H9 (cell line): ENCODE results near the gene POU2AF1. TPM values are rescaled to one million over a fixed set of nuclear protein-coding genes. Genes with fewer than 3 reads are reported as not detected.

Experiments
- DNase-seq: peaks from one replicate; pipeline ENCODE4 v3.0.0-alpha.2; 2017
- H2AFZ ChIP-seq: one replicate; pipeline ENCODE4 v1.6.1; 2013; ENCODE audit warnings: mild to moderate bottlenecking, low read length, control low read depth, moderate library complexity
- H2AK5ac ChIP-seq: 2 replicates; pipeline ENCODE4 v1.6.1; 2013; ENCODE audit warnings: low read length, control low read depth, mixed read lengths; ENCODE audit not compliant: insufficient read length
- H2BK120ac ChIP-seq: one replicate; pipeline ENCODE4 v1.6.1; 2013; ENCODE audit warnings: low read depth, mild to moderate bottlenecking, low read length, control low read depth, inconsistent platforms; ENCODE audit not compliant: poor library complexity, severe bottlenecking
- H2BK12ac ChIP-seq: 2 replicates; pipeline ENCODE4 v1.6.1; 2013; ENCODE audit warnings: low read length, control low read depth, mixed read lengths, low read depth; ENCODE audit not compliant: insufficient read length
- H2BK15ac ChIP-seq: 2 replicates; pipeline ENCODE4 v1.6.1; 2013; ENCODE audit warnings: low read depth, low read length, control low read depth
- H2BK20ac ChIP-seq: one replicate; pipeline ENCODE4 v1.6.1; 2013; ENCODE audit warnings: low read depth, mild to moderate bottlenecking, low read length, control low read depth, inconsistent platforms; ENCODE audit not compliant: poor library complexity, severe bottlenecking
- H2BK5ac ChIP-seq: 2 replicates; pipeline ENCODE4 v1.6.1; 2013; ENCODE audit warnings: low read length, control low read depth, mixed read lengths; ENCODE audit not compliant: insufficient read length
- H3K14ac ChIP-seq: 2 replicates; pipeline ENCODE4 v1.6.1; 2013; ENCODE audit warnings: low read length, control low read depth; ENCODE audit not compliant: insufficient read depth
- H3K18ac ChIP-seq: 2 replicates; pipeline ENCODE4 v1.6.1; 2013; ENCODE audit warnings: low read depth, mild to moderate bottlenecking, mixed read lengths, low read length, control low read depth; ENCODE audit not compliant: insufficient read length
- H3K23ac ChIP-seq: 2 replicates; pipeline ENCODE4 v1.6.1; 2013; ENCODE audit warnings: low read length, control low read depth, mixed read lengths, low read depth; ENCODE audit not compliant: insufficient read length
- H3K23me2 ChIP-seq: 2 replicates; pipeline ENCODE4 v1.6.1; 2013; ENCODE audit warnings: low read depth, mild to moderate bottlenecking, mixed read lengths, low read length, control low read depth; ENCODE audit not compliant: insufficient read length, poor library complexity, severe bottlenecking
- H3K27ac ChIP-seq: 2 replicates; pipeline ENCODE4 v1.5.1; 2013; ENCODE audit warnings: low read length, control low read depth, mixed read lengths, low read depth; ENCODE audit not compliant: insufficient read length
- H3K27me3 ChIP-seq: 2 replicates; pipeline ENCODE4 v1.6.1; 2013; ENCODE audit warnings: low read length, control low read depth, inconsistent platforms; ENCODE audit not compliant: insufficient read depth
- H3K4ac ChIP-seq: 2 replicates; pipeline ENCODE4 v1.6.1; 2013; ENCODE audit warnings: low read depth, mild to moderate bottlenecking, control low read depth, inconsistent platforms, low read length, moderate library complexity
- H3K4me1 ChIP-seq: 2 replicates; pipeline ENCODE4 v1.6.1; 2013; ENCODE audit warnings: low read length, control low read depth, inconsistent platforms; ENCODE audit not compliant: insufficient read depth
- H3K4me2 ChIP-seq: 2 replicates; pipeline ENCODE4 v1.6.1; 2013; ENCODE audit warnings: low read length, control low read depth, mixed read lengths; ENCODE audit not compliant: insufficient read length, insufficient read depth
- H3K56ac ChIP-seq: 2 replicates; pipeline ENCODE4 v1.6.1; 2013; ENCODE audit warnings: low read depth, mild to moderate bottlenecking, mixed read lengths, low read length, control low read depth; ENCODE audit not compliant: insufficient read length
- H3K79me1 ChIP-seq: 2 replicates; pipeline ENCODE4 v1.6.1; 2013; ENCODE audit warnings: low read depth, mild to moderate bottlenecking, moderate library complexity, low read length, control low read depth, inconsistent platforms; ENCODE audit not compliant: insufficient read depth, poor library complexity, severe bottlenecking
- H3K79me2 ChIP-seq: 2 replicates; pipeline ENCODE4 v1.6.1; 2013; ENCODE audit warnings: low read length, control low read depth, inconsistent platforms; ENCODE audit not compliant: insufficient read depth
- H3K9ac ChIP-seq: 2 replicates; pipeline ENCODE4 v1.6.1; 2013; ENCODE audit warnings: low read length, control low read depth, mixed read lengths; ENCODE audit not compliant: insufficient read length; ENCODE audit errors: extremely low read depth
- H3K9me3 ChIP-seq: one replicate; pipeline ENCODE4 v1.6.1; 2013; ENCODE audit warnings: low read depth, low read length, inconsistent platforms; ENCODE audit not compliant: control insufficient read depth
- H3T11ph ChIP-seq: one replicate; pipeline ENCODE4 v1.6.1; 2013; ENCODE audit warnings: mild to moderate bottlenecking, low read length, control low read depth, inconsistent platforms
- H4K20me1 ChIP-seq: one replicate; pipeline ENCODE4 v1.6.1; 2013; ENCODE audit not compliant: control insufficient read depth, insufficient read length, insufficient read depth
- H4K5ac ChIP-seq: 2 replicates; pipeline ENCODE4 v1.6.1; 2013; ENCODE audit warnings: low read depth, mild to moderate bottlenecking, mixed read lengths, low read length, control low read depth; ENCODE audit not compliant: insufficient read length
- H4K8ac ChIP-seq: replicated peaks from 2 replicates; pipeline ENCODE4 v1.6.1; 2013; ENCODE audit warnings: low read length, control low read depth, mixed read lengths, low read depth; ENCODE audit not compliant: insufficient read length
- H4K91ac ChIP-seq: 2 replicates; pipeline ENCODE4 v1.6.1; 2013; ENCODE audit warnings: low read depth, mild to moderate bottlenecking, moderate library complexity, mixed read lengths, low read length, control low read depth; ENCODE audit not compliant: insufficient read length
- H3K27ac Mint-ChIP-seq, 3 experiments: 2 replicates in 2 of 3; 3 replicates in 1 of 3; pipeline ENCODE4 v1.8.0; 2020 to 2021; ENCODE audit warnings: mixed read lengths in 3 of 3, mild to moderate bottlenecking in 1 of 3, moderate library complexity in 1 of 3
- H3K27me3 Mint-ChIP-seq: 2 replicates; pipeline ENCODE4 v1.8.0; 2021; ENCODE audit warnings: low read depth, mild to moderate bottlenecking, moderate library complexity, mixed read lengths
- H3K36me3 Mint-ChIP-seq, 3 experiments: 2 replicates in 2 of 3; 3 replicates in 1 of 3; pipeline ENCODE4 v1.8.0; 2020 to 2021; ENCODE audit warnings: low read depth in 3 of 3, mixed read lengths in 3 of 3; ENCODE audit not compliant: insufficient read depth in 1 of 3
- H3K4me1 Mint-ChIP-seq, 2 experiments: 2 replicates each; pipeline ENCODE4 v1.8.0; 2020; ENCODE audit warnings: mixed read lengths in 2 of 2
- H3K4me3 Mint-ChIP-seq, 2 experiments: 2 replicates in 1 of 2; 3 replicates in 1 of 2; pipeline ENCODE4 v1.8.0; 2020 to 2021; ENCODE audit warnings: mild to moderate bottlenecking in 2 of 2, mixed read lengths in 2 of 2, moderate library complexity in 1 of 2
- H3K9me3 Mint-ChIP-seq, 2 experiments: 2 replicates in 1 of 2; 3 replicates in 1 of 2; pipeline ENCODE4 v1.8.0; 2020; ENCODE audit warnings: mild to moderate bottlenecking in 2 of 2, mixed read lengths in 2 of 2, moderate library complexity in 1 of 2
- CTCF ChIP-seq: fragments of 200-600 bp; sonication (generic); conservative IDR thresholded peaks from 3 replicates; pipeline ENCODE4 v1.8.0; 2021; ENCODE audit warnings: antibody characterized with exemption, mild to moderate bottlenecking
- WGBS: extraction: QIAGEN DNeasy Blood & Tissue Kit; methylation state at CpG from one replicate; pipeline ENCODE4 v1.1.7; 2013; ENCODE audit warnings: missing lambda C conversion rate, low lambda C conversion rate, mixed read lengths; ENCODE audit not compliant: insufficient read length; ENCODE audit errors: extremely low coverage; 5-methylcytosine and 5-hydroxymethylcytosine counted together
- total RNA-seq: library from RNA; stranded (reverse); gene quantifications from 2 replicates; pipeline ENCODE4 v1.2.1, GENCODE V29; 2021

The POU2AF1 gene
- total RNA-seq, 1 experiment from 2014 or later = not detected

- no peak overlapping the region for H2BK5ac ChIP-seq
- H3K4ac ChIP-seq = no peak overlapping the region
Measured at GRCh38 chr11:111365722-111366559, 13.1 kb downstream of the POU2AF1 start.

More at GRCh38 chr11:111365722-111366559, 13.1 kb downstream of the POU2AF1 start:
- H3K9me3 Mint-ChIP-seq = no peaks in the 10 kb centered on the region
- Histone ChIP-seq H2AK5ac (no peak overlapping the region), H4K8ac (no peak overlapping the region), H3K79me1 (no peaks in the 10 kb centered on the region), H4K5ac (no peak overlapping the region), H3K4me1 (no peaks in the 10 kb centered on the region), H3K9me3 (no peaks in the 10 kb centered on the region), H3K14ac (no peak overlapping the region), H3K23me2 (no peaks in the 10 kb centered on the region), H3K23ac (no peak overlapping the region), H3K79me2 (no peaks in the 10 kb centered on the region), H2BK12ac (no peak overlapping the region), H2AFZ (no peak overlapping the region), H2BK20ac (no peak overlapping the region), H3K18ac (no peak overlapping the region), H3K9ac (no peak overlapping the region), H3T11ph (no peak overlapping the region), H3K27me3 (no peaks in the 10 kb centered on the region), H4K91ac (no peak overlapping the region), H3K56ac (no peak overlapping the region), H2BK120ac (no peak overlapping the region), H2BK15ac (no peak overlapping the region), H4K20me1 (no peaks in the 10 kb centered on the region), H3K27ac (no peak overlapping the region), H3K4me2 (no peak overlapping the region)
- H3K4me3 Mint-ChIP-seq = no peak overlapping the region
- no peak for TF ChIP-seq CTCF
- H3K27me3 Mint-ChIP-seq = no peaks in the 10 kb centered on the region
- no CpG with 5 or more reads among the region's 8 CpGs for WGBS
- no peak for DNase-seq
- H3K27ac Mint-ChIP-seq = no peak overlapping the region
- no peaks in the 10 kb centered on the region for H3K4me1 Mint-ChIP-seq
- no peaks in the 10 kb centered on the region for H3K36me3 Mint-ChIP-seq
